GM21717 (cell line): ENCODE measurements around the gene ZNF419.

Source experiments
- ATAC-seq: cut with Tn5 transposase; IDR thresholded peaks from one replicate; pipeline ENCODE4 v1.9.1; 2021; ENCODE audit warnings: mild to moderate bottlenecking, moderate library complexity; ENCODE audit not compliant: unreplicated experiment

ZNF419 gene

GRCh38 chr19:57527136-57527881, 39.8 kb downstream of the ZNF419 start, which contains the start of gene ZNF549:
Gene ZNF549, plus strand, starts transcription at chr19:57527356. Its CDS starts 218 bp downstream, at chr19:57527574.
- ATAC-seq = peak; percentile 96

- no peak for ATAC-seq
Observed at GRCh38 chr19:57537953-57538547, 50.5 kb downstream of the ZNF419 start.
